Panc1 (cell line): ENCODE measurements around the gene MAP3K3. TPM values are rescaled to one million over a fixed set of nuclear protein-coding genes. Genes with fewer than 3 reads are reported as not detected.

Experiments
- ATAC-seq: fragments of 200-7000 bp; cut with Tn5 transposase; 2 replicates; pipeline ENCODE4 v1.9.1; 2020; ENCODE audit warnings: mild to moderate bottlenecking, moderate library complexity
- BruUV-seq: library from RNA; stranded (reverse); fragments of 400-500 nt; replicated peaks from 2 replicates; lab custom pipeline; 2021; lab: Mats Ljungman, UMichigan
- CTCF ChIA-PET: fragments of 300-600 bp; sonication (Branson Sonifier 250); formaldehyde crosslinking; loops from one replicate; lab custom pipeline; 2022; ENCODE audit warnings: antibody characterized with exemption; lab: Charles Lee
- POLR2A ChIA-PET: fragments of 300-600 bp; sonication (Branson Sonifier 250); formaldehyde crosslinking; loops from one replicate; lab custom pipeline; 2022; ENCODE audit warnings: antibody characterized with exemption; lab: Charles Lee
- DNase-seq: peaks from one replicate; pipeline ENCODE4 v3.0.0-alpha.2; 2010; ENCODE audit warnings: low read depth, low spot score
- H3K27ac ChIP-seq: 2 replicates; pipeline ENCODE4 v1.5.1; 2011; ENCODE audit warnings: mild to moderate bottlenecking, low read length, inconsistent platforms
- H3K27me3 ChIP-seq: fragments of 200-500 bp; sonication (Bioruptor generic); 2 replicates; pipeline ENCODE4 v1.6.0; 2014; ENCODE audit warnings: low read length, inconsistent platforms; ENCODE audit not compliant: control insufficient read depth, insufficient read depth
- H3K36me3 ChIP-seq: fragments of 200-500 bp; sonication (Bioruptor generic); 2 replicates; pipeline ENCODE4 v1.5.1; 2014; ENCODE audit warnings: inconsistent platforms, mild to moderate bottlenecking, low read length, moderate library complexity; ENCODE audit not compliant: control insufficient read depth, insufficient read depth
- H3K4me1 ChIP-seq: 2 replicates; pipeline ENCODE4 v1.5.1; 2011; ENCODE audit warnings: inconsistent platforms, mild to moderate bottlenecking, low read length, moderate library complexity; ENCODE audit not compliant: control insufficient read depth, insufficient read depth
- H3K4me3 ChIP-seq, 2 experiments: 2 replicates each; pipeline ENCODE4 v1.5.1; 2011 to 2012; ENCODE audit warnings: low read depth in 2 of 2, low read length in 2 of 2, mild to moderate bottlenecking in 2 of 2, inconsistent platforms in 1 of 2, moderate library complexity in 1 of 2
- H3K9me3 ChIP-seq: fragments of 200-500 bp; sonication (Bioruptor generic); 2 replicates; pipeline ENCODE4 v1.5.1; 2014; ENCODE audit warnings: low read depth, mild to moderate bottlenecking, inconsistent platforms, low read length, moderate library complexity; ENCODE audit not compliant: control insufficient read depth, insufficient read depth
- POLR2AphosphoS5 ChIP-seq: IDR thresholded peaks from 2 replicates; pipeline ENCODE4 v1.6.1; 2012; ENCODE audit warnings: mild to moderate bottlenecking, low read depth, low read length, moderate library complexity
- SIN3A ChIP-seq: IDR thresholded peaks from 2 replicates; pipeline ENCODE4 v1.6.1; 2012; ENCODE audit warnings: low read depth, mild to moderate bottlenecking, low read length, moderate library complexity, borderline replicate concordance; ENCODE audit not compliant: insufficient read depth
- TCF7L2 ChIP-seq: IDR thresholded peaks from 2 replicates; pipeline ENCODE4 v1.6.1; 2011; ENCODE audit warnings: mild to moderate bottlenecking, low read depth, low read length, inconsistent platforms
- in situ Hi-C: cut with HindIII; loops from 2 replicates; pipeline ENCODE4 v1.10.0; 2016; ENCODE audit warnings: low sequenced_read_pairs, low pct_unique_long_range_greater_than_20kb
- intact Hi-C: fragments of 100-400 bp; cut with micrococcal nuclease; formaldehyde crosslinking; loops from one replicate; pipeline ENCODE4 v1.10.0; 2022; ENCODE audit not compliant: unreplicated experiment
- total RNA-seq: library from RNA; stranded (reverse); gene quantifications from one replicate; pipeline ENCODE4 v1.2.1, GENCODE V29; 2021; ENCODE audit not compliant: unreplicated experiment
- TF ChIP-seq, protein P1 (sequence below): fragments of 450-650 bp; IDR thresholded peaks from 2 replicates; pipeline ENCODE4 v1.5.1; 2017; ENCODE audit warnings: mild to moderate bottlenecking
- TF ChIP-seq, protein P2 (sequence below), 2 experiments: IDR thresholded peaks; 2 replicates each; pipeline ENCODE4 v1.6.1; 2011 to 2012; ENCODE audit warnings: low read depth in 2 of 2, control low read depth in 1 of 2, low read length in 1 of 2, mild to moderate bottlenecking in 1 of 2, moderate library complexity in 1 of 2; ENCODE audit not compliant: insufficient read depth in 1 of 2

Gene MAP3K3
- total RNA-seq, 1 experiment from 2014 or later: 22.3 TPM

DNA sequence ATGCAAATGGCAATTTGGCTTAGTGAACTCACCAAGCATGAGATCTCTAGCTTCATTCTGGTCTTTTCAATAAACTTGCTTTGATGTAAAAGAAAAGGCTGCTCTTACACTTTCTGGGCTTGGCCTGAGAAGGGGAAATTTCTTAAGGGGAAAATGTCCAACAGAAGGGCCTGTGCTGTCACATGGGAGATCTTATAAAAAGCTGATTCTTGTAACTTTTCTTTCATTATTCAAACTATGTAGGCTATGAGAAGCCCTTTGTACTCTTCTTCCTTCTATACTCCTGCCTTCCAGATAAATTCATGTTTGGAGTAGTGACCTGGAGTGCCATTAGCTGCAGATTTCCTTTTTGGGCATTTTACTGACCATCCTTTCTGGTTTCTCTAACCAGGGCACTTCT, 60.8 kb downstream of the MAP3K3 start:
- intact Hi-C loops: no loop called here
- POLR2A ChIA-PET: no interaction called here
- ATAC-seq: no peak

DNA sequence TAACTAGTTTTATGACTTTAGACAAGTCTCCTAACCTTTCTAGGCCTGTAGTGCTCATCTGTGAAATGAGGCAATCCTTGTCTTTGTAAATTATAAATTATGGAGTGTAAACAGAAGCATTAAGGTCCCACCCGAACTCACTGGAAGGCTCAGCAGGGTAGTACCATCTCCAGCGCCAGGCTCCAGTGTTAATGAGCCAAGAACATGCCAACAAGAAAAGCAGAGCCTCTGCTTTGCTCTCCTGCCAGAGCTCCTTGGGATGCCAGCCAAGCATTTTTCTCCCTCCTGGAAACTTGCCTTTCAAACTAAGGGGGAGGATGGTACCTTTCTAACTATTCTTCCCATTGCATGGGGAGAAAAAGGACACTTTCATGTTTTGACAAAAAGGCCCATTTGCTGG, 62.8 kb downstream of the MAP3K3 start:
- CTCF ChIA-PET: interaction anchor here (1.4 kb wide), 1 partner anchor 14 kb away, joined by 3 read pairs; no protein-coding TSS in a partner anchor
- H3K27ac ChIP-seq: no peak overlapping the region
- no peak for ATAC-seq
- TF ChIP-seq SIN3A: no peak
- TF ChIP-seq POLR2AphosphoS5: no peak
- TF ChIP-seq, protein P1, sequence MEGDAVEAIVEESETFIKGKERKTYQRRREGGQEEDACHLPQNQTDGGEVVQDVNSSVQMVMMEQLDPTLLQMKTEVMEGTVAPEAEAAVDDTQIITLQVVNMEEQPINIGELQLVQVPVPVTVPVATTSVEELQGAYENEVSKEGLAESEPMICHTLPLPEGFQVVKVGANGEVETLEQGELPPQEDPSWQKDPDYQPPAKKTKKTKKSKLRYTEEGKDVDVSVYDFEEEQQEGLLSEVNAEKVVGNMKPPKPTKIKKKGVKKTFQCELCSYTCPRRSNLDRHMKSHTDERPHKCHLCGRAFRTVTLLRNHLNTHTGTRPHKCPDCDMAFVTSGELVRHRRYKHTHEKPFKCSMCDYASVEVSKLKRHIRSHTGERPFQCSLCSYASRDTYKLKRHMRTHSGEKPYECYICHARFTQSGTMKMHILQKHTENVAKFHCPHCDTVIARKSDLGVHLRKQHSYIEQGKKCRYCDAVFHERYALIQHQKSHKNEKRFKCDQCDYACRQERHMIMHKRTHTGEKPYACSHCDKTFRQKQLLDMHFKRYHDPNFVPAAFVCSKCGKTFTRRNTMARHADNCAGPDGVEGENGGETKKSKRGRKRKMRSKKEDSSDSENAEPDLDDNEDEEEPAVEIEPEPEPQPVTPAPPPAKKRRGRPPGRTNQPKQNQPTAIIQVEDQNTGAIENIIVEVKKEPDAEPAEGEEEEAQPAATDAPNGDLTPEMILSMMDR: no peak
- TF ChIP-seq, protein P2, sequence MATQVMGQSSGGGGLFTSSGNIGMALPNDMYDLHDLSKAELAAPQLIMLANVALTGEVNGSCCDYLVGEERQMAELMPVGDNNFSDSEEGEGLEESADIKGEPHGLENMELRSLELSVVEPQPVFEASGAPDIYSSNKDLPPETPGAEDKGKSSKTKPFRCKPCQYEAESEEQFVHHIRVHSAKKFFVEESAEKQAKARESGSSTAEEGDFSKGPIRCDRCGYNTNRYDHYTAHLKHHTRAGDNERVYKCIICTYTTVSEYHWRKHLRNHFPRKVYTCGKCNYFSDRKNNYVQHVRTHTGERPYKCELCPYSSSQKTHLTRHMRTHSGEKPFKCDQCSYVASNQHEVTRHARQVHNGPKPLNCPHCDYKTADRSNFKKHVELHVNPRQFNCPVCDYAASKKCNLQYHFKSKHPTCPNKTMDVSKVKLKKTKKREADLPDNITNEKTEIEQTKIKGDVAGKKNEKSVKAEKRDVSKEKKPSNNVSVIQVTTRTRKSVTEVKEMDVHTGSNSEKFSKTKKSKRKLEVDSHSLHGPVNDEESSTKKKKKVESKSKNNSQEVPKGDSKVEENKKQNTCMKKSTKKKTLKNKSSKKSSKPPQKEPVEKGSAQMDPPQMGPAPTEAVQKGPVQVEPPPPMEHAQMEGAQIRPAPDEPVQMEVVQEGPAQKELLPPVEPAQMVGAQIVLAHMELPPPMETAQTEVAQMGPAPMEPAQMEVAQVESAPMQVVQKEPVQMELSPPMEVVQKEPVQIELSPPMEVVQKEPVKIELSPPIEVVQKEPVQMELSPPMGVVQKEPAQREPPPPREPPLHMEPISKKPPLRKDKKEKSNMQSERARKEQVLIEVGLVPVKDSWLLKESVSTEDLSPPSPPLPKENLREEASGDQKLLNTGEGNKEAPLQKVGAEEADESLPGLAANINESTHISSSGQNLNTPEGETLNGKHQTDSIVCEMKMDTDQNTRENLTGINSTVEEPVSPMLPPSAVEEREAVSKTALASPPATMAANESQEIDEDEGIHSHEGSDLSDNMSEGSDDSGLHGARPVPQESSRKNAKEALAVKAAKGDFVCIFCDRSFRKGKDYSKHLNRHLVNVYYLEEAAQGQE (IDR thresholded peaks at IDR 0.05; ENCODE audit: insufficient read depth in 1 of 2, low read depth in 2 of 2, low read length in 1 of 2): no peak
- TF ChIP-seq TCF7L2: no peak
- no peaks in the 10 kb centered on the region; the same call in 1 of the 2 replicates for H3K36me3 ChIP-seq
- in situ Hi-C loops: no loop called here
- H3K27me3 ChIP-seq: no peaks in the 10 kb centered on the region
- DNase-seq: no peak
- intact Hi-C loops: no loop called here
- POLR2A ChIA-PET: interaction anchor here (0.5 kb wide), 1 partner anchor 13 kb away, joined by 3 read pairs; no protein-coding TSS in a partner anchor
- no peak overlapping the region for H3K4me3 ChIP-seq
- no TSS peak for BruUV-seq
- H3K4me1 ChIP-seq: no peaks in the 10 kb centered on the region
- H3K9me3 ChIP-seq: no peaks in the 10 kb centered on the region

More for the DNA sequence above, 60.8 kb downstream of the MAP3K3 start:
- Histone ChIP-seq H3K27ac (no peak overlapping the region), H3K27me3 (no peaks in the 10 kb centered on the region), H3K4me1 (no peaks in the 10 kb centered on the region), H3K36me3 (no peaks in the 10 kb centered on the region; the same call in 1 of the 2 replicates), H3K4me3 (no peak overlapping the region), H3K9me3 (no peaks in the 10 kb centered on the region)
- no TSS peak for BruUV-seq
- in situ Hi-C loops: no loop called here
- TF ChIP-seq, protein P2 (IDR thresholded peaks at IDR 0.05; ENCODE audit: insufficient read depth in 1 of 2, low read depth in 2 of 2, low read length in 1 of 2): no peak
- no peak for TF ChIP-seq SIN3A
- TF ChIP-seq TCF7L2: no peak
- no peak for TF ChIP-seq POLR2AphosphoS5
- TF ChIP-seq, protein P1: no peak
- no peak for DNase-seq
- CTCF ChIA-PET: no interaction called here
